Colonic mucosa (tissue), 4 donors: ENCODE results near the gene GPR156. TPM values are rescaled to one million over a fixed set of nuclear protein-coding genes. Genes with fewer than 3 reads are reported as not detected.

Experiments
- DNase-seq: peaks from one replicate; pipeline ENCODE4 v3.0.0-alpha.2; 2020
- H3K27ac ChIP-seq: fragments of 200-600 bp; one replicate; pipeline ENCODE4 v1.8.0; 2021
- H3K27me3 ChIP-seq: fragments of 200-600 bp; one replicate; pipeline ENCODE4 v1.8.0; 2021
- H3K36me3 ChIP-seq: fragments of 200-600 bp; one replicate; pipeline ENCODE4 v1.8.0; 2021
- H3K4me1 ChIP-seq: fragments of 200-600 bp; one replicate; pipeline ENCODE4 v1.8.0; 2021; ENCODE audit warnings: mild to moderate bottlenecking
- H3K4me3 ChIP-seq: fragments of 200-600 bp; one replicate; pipeline ENCODE4 v1.8.0; 2021
- H3K9ac ChIP-seq, 2 donors: one replicate each; pipeline ENCODE4 v1.7.0; 2013; ENCODE audit warnings: control low read depth in 2 of 2, low read depth in 2 of 2, low read length in 2 of 2
- H3K9me3 ChIP-seq: fragments of 200-600 bp; one replicate; pipeline ENCODE4 v1.8.0; 2021
- intact Hi-C: fragments of 100-400 bp; cut with DNase I; formaldehyde crosslinking; loops from one replicate; pipeline ENCODE4 v1.14.1; 2022
- total RNA-seq, 2 donors: library from RNA; stranded (reverse); fragmentation: NEBNext Ultra II Directional in 1 of 2; extraction: Animal tissue kit (Norgen Biotek cat#: 25700) in 1 of 2; gene quantifications; one replicate each; pipeline ENCODE4 v1.2.1, GENCODE V29; 2021
- TF ChIP-seq, protein P1 (sequence below): fragments of 200-600 bp; IDR thresholded peaks from one replicate; pipeline ENCODE4 v1.8.0; 2022; ENCODE audit warnings: antibody characterized with exemption, mild to moderate bottlenecking
- donor health status: healthy.
- donor health status: DM: no; HTN: no; CAD: no.
- donor health status: DM: no; HTN: no; CAD: no.

GPR156 gene
- total RNA-seq, 2 donors from 2014 or later: 0.07 TPM; not detected in 1

DNA sequence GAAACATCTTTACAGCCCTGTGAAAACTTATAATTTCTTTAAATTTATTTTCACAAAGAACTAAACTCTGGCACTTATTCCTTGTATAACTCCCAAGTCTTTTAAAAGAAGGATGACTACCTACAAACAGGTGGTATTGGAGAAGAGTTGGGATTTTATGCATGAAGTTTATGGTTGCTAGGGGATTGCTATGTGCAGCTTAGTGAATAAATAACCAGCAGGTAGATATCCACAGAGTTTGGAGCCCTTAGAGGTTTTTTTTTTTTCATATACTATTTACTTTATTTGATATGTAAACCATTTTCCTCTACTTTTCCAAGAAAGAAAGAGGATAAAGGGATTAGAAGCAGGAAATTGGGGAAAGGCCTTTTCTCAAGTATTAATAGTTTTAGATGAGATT, 91.5 kb downstream of the GPR156 start:
- Histone ChIP-seq H3K4me1 (no peaks in the 10 kb centered on the region), H3K9ac (no peak overlapping the region), H3K9me3 (no peaks in the 10 kb centered on the region), H3K36me3 (no peaks in the 10 kb centered on the region), H3K4me3 (no peak overlapping the region), H3K27ac (no peak overlapping the region), H3K27me3 (no peaks in the 10 kb centered on the region)
- intact Hi-C loops: no loop called here
- DNase-seq: no peak
- TF ChIP-seq, protein P1, sequence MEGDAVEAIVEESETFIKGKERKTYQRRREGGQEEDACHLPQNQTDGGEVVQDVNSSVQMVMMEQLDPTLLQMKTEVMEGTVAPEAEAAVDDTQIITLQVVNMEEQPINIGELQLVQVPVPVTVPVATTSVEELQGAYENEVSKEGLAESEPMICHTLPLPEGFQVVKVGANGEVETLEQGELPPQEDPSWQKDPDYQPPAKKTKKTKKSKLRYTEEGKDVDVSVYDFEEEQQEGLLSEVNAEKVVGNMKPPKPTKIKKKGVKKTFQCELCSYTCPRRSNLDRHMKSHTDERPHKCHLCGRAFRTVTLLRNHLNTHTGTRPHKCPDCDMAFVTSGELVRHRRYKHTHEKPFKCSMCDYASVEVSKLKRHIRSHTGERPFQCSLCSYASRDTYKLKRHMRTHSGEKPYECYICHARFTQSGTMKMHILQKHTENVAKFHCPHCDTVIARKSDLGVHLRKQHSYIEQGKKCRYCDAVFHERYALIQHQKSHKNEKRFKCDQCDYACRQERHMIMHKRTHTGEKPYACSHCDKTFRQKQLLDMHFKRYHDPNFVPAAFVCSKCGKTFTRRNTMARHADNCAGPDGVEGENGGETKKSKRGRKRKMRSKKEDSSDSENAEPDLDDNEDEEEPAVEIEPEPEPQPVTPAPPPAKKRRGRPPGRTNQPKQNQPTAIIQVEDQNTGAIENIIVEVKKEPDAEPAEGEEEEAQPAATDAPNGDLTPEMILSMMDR: no peak

DNA sequence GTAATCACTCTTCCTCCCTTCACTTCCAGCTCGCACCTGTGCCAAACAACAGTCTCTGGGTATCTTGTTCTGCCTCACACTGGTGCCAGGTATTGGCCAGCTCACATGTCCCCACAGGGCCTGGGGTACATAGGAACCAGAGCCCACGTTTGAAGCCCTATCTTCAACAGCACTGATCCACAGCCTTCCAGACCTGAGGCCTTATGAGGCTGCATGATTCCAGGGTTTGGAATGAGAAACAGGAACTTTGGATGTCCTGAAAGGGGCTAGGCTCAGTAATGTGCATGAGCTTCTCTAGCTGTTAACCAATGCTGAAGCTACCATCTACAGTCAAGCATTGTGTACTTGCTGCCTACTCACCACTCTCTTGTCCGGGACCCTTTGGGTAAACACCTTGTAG, 92.4 kb downstream of the GPR156 start:
- Histone ChIP-seq H3K9ac (no peak overlapping the region), H3K27ac (no peak overlapping the region), H3K9me3 (no peaks in the 10 kb centered on the region), H3K4me1 (no peaks in the 10 kb centered on the region), H3K4me3 (no peak overlapping the region), H3K36me3 (no peaks in the 10 kb centered on the region), H3K27me3 (no peaks in the 10 kb centered on the region)
- no peak for DNase-seq
- intact Hi-C loops: no loop called here
- TF ChIP-seq, protein P1: no peak

DNA sequence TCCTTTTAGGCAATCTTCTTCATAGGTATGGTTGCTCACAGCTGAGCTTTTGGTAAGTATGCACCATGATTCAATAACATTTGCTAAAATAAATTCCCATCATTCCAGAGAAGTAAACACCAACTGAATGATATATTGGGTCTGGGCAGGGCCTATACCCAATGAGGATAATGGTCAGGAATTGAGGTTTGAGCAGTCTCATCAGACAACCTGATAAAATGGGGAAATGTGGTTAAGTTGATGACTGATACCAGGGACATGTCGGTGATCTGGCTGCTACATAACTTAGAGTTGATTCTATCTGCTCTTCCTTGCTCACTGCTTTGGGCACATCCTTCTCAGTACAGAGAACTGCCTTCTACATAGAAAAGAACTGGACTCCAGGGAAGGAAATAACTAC, 92.9 kb downstream of the GPR156 start:
- H3K36me3 ChIP-seq: no peaks in the 10 kb centered on the region
- TF ChIP-seq, protein P1: no peak
- intact Hi-C loops: no loop called here
- H3K9me3 ChIP-seq: no peaks in the 10 kb centered on the region
- no peaks in the 10 kb centered on the region for H3K27me3 ChIP-seq
- DNase-seq: no peak
- H3K9ac ChIP-seq: no peak overlapping the region
- H3K4me3 ChIP-seq: no peak overlapping the region
- no peaks in the 10 kb centered on the region for H3K4me1 ChIP-seq
- no peak overlapping the region for H3K27ac ChIP-seq

DNA sequence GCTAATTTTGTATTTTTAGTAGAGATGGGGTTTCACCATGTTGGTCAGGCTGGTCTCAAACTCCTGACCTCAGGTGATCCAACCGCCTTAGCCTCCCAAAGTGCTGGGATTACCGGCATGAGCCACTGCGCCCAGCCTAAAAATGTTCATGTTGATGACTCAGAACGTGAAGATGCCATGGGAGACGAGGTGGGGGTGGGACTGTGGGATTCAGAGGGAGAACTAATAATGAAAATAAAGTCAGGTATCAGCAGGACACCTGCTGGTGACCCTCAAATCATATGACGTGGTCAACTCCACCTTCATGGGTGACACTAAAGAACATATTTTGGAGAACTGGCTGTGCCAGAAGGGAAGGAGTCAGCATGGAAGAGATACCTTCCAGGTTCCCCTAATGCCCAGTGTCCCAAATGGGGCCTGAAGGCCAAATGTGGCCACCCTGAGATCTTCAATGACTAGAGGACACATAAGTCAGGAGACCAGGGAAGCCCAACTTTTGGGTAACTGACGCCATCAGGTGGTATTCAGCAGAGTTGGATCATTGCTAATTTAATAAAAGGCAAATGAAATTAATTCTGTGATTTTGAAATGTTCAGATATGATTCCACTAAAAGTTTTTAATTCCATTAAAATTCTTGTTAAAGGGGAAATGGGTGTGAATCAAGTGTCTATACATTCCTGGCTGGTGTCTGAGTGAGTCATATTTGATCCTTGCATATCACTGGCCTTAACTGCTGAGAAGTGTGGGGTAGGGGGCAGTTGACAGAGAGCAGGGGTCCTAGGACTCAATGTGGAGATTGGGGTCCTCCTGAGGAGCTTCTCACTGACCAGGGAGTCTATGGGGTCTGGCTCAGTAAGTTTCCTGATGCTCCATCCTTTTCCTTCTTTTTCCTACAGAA, 102.2 kb downstream of the GPR156 start:
- TF ChIP-seq, protein P1: peak; percentile 26
- Histone ChIP-seq H3K9ac (no peak overlapping the region), H3K4me3 (no peak overlapping the region), H3K4me1 (no peaks in the 10 kb centered on the region), H3K27ac (no peak overlapping the region), H3K36me3 (no peaks in the 10 kb centered on the region), H3K9me3 (no peaks in the 10 kb centered on the region), H3K27me3 (no peaks in the 10 kb centered on the region)
- intact Hi-C loops: loop anchor here (5.0 kb wide), 1 partner anchor 291 kb away; no protein-coding TSS in a partner anchor
- no peak for DNase-seq

DNA sequence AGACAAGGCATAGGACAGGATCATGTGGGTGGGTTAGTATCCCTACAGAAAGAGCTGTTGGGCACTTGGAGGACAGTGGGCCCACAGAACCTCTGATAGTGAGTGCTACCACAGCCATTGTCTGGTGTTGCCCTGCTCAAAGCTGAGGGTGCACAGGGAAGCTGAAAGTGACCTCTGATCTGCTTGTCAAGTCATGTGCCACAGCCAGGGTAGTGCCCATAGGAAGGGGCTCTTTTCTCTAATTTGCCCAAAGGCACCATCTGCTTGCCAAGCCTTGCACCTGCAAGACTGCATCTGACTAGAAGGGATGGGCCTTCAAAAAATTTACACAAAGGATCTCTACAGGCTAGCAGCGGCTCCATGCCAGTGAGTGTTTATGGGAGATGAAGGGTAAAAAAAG, 103.4 kb downstream of the GPR156 start:
- intact Hi-C loops: loop anchor here (5.0 kb wide), 1 partner anchor 289 kb away; no protein-coding TSS in a partner anchor
- no peaks in the 10 kb centered on the region for H3K4me1 ChIP-seq
- DNase-seq: no peak
- TF ChIP-seq, protein P1: no peak
- H3K27ac ChIP-seq: no peak overlapping the region
- no peaks in the 10 kb centered on the region for H3K27me3 ChIP-seq
- no peak overlapping the region for H3K9ac ChIP-seq
- H3K36me3 ChIP-seq: no peaks in the 10 kb centered on the region
- no peaks in the 10 kb centered on the region for H3K9me3 ChIP-seq
- H3K4me3 ChIP-seq: no peak overlapping the region
